ENCODE results near the gene PCNX2.

- TF ChIP-seq POLR2A (IDR thresholded peaks at IDR 0.05; ENCODE audit: low read length) (no peak), GATA1 (IDR thresholded peaks at IDR 0.05; ENCODE audit: low read depth, low read length) (no peak)
Measured at GRCh38 chr1:232998646-232999045, 296.9 kb downstream of the PCNX2 start.
